IPS DF 4.7 (cell line): Measurements from ENCODE around the gene ATP8A1.
"Not testable (repeated sequence)": the region's sequence is repeated elsewhere in the genome, so short reads cannot be mapped to it uniquely, and the experiment has no call there.

Experiments
- DNase-seq: peaks from one replicate; pipeline ENCODE4 v3.0.0-alpha.2; 2013; ENCODE audit warnings: low spot score; ENCODE audit errors: extremely low read depth

Gene ATP8A1

GRCh38 chr4:42470023-42470422, 186.9 kb downstream of the ATP8A1 start:
- no peak for DNase-seq

GRCh38 chr4:42467777-42468176, 189.1 kb downstream of the ATP8A1 start:
- not testable (repeated sequence) for DNase-seq

GRCh38 chr4:42466273-42466844, 190.5 kb downstream of the ATP8A1 start:
- no peak for DNase-seq

- DNase-seq, result no peak
Measured at GRCh38 chr4:42464550-42465094, 192.3 kb downstream of the ATP8A1 start.

GRCh38 chr4:42461216-42461615, 195.7 kb downstream of the ATP8A1 start:
- DNase-seq, result not testable (repeated sequence)

- DNase-seq, result no peak
Measured at GRCh38 chr4:42460043-42460442, 196.9 kb downstream of the ATP8A1 start.

GRCh38 chr4:42458657-42459056, 198.2 kb downstream of the ATP8A1 start:
- DNase-seq, result no peak

- DNase-seq, result no peak
Measured at GRCh38 chr4:42454755-42455420, 202.0 kb downstream of the ATP8A1 start.

GRCh38 chr4:42453612-42454011, 203.3 kb downstream of the ATP8A1 start:
- DNase-seq, result no peak

GRCh38 chr4:42452823-42453222, 204.1 kb downstream of the ATP8A1 start:
- DNase-seq, result no peak

- DNase-seq, result no peak
Measured at GRCh38 chr4:42446823-42447222, 210.1 kb downstream of the ATP8A1 start.

GRCh38 chr4:42445038-42445437, 211.9 kb downstream of the ATP8A1 start:
- DNase-seq, result no peak

GRCh38 chr4:42442601-42443000, 214.3 kb downstream of the ATP8A1 start:
- no peak for DNase-seq

- DNase-seq, result no peak
Measured at GRCh38 chr4:42440083-42440482, 216.8 kb downstream of the ATP8A1 start.

GRCh38 chr4:42436928-42437565, 219.9 kb downstream of the ATP8A1 start:
- no peak for DNase-seq

GRCh38 chr4:42428036-42428435, 228.9 kb downstream of the ATP8A1 start:
- DNase-seq, result no peak

- DNase-seq, result no peak
Measured at GRCh38 chr4:42425146-42426065, 231.5 kb downstream of the ATP8A1 start.

GRCh38 chr4:42420140-42420539, 236.8 kb downstream of the ATP8A1 start:
- no peak for DNase-seq

- DNase-seq, result no peak
Measured at GRCh38 chr4:42417550-42417949, 239.4 kb downstream of the ATP8A1 start.

GRCh38 chr4:42416017-42416416, 240.9 kb downstream of the ATP8A1 start:
- no peak for DNase-seq

GRCh38 chr4:42415281-42415680, 241.6 kb downstream of the ATP8A1 start:
- DNase-seq, result no peak
